ENCODE results near the gene PGD.

DNA sequence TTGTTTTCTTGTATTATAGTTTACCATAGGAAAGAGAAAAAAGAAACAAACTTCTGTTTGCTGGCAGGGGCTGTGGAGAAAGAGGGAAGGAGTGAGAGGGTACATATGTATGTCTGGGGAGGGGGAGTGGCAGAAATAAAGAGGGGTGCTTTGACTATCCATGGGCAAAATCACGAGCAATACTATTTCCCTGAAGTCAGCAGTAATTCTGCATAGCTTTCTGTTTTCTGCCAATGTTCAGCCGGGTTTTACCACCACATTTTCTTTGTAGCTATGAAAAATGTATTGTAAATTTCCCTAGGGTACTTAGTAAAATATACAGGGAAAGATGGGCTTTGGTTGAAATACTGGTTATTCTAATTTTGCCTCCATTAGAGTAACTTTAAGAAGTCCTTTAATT is 45.2 kb upstream of the PGD start:
- TF ChIP-seq, protein P1, sequence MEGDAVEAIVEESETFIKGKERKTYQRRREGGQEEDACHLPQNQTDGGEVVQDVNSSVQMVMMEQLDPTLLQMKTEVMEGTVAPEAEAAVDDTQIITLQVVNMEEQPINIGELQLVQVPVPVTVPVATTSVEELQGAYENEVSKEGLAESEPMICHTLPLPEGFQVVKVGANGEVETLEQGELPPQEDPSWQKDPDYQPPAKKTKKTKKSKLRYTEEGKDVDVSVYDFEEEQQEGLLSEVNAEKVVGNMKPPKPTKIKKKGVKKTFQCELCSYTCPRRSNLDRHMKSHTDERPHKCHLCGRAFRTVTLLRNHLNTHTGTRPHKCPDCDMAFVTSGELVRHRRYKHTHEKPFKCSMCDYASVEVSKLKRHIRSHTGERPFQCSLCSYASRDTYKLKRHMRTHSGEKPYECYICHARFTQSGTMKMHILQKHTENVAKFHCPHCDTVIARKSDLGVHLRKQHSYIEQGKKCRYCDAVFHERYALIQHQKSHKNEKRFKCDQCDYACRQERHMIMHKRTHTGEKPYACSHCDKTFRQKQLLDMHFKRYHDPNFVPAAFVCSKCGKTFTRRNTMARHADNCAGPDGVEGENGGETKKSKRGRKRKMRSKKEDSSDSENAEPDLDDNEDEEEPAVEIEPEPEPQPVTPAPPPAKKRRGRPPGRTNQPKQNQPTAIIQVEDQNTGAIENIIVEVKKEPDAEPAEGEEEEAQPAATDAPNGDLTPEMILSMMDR (IDR thresholded peaks at IDR 0.05; ENCODE audit: low read depth, low read length): no peak
- no peak for TF ChIP-seq POLR2A (IDR thresholded peaks at IDR 0.05; ENCODE audit: extremely low read depth, insufficient read length)
- TF ChIP-seq, protein P2, sequence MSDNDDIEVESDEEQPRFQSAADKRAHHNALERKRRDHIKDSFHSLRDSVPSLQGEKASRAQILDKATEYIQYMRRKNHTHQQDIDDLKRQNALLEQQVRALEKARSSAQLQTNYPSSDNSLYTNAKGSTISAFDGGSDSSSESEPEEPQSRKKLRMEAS (IDR thresholded peaks at IDR 0.05; ENCODE audit: low read depth, low read length): no peak
